Keratinocyte (primary cell): ENCODE results near the gene AGFG1.

Experiments
- EZH2 ChIP-seq: IDR thresholded peaks from one replicate; pipeline ENCODE4 v1.6.1; 2012; ENCODE audit warnings: inconsistent platforms, mild to moderate bottlenecking, low read length, moderate library complexity
- TF ChIP-seq, protein P1 (sequence below), 3 experiments: IDR thresholded peaks in 1 of 3; conservative IDR thresholded peaks in 1 of 3; optimal IDR thresholded peaks in 1 of 3; 2 replicates in 2 of 3; 3 replicates in 1 of 3; pipeline versions ENCODE3 to v1.5.1; 2011; ENCODE audit warnings: low read length in 3 of 3, mild to moderate bottlenecking in 3 of 3, moderate library complexity in 2 of 3, control low read depth in 1 of 3, inconsistent platforms in 1 of 3; ENCODE audit not compliant: insufficient read depth in 2 of 3; ENCODE audit errors: extremely low read depth in 1 of 3

DNA sequence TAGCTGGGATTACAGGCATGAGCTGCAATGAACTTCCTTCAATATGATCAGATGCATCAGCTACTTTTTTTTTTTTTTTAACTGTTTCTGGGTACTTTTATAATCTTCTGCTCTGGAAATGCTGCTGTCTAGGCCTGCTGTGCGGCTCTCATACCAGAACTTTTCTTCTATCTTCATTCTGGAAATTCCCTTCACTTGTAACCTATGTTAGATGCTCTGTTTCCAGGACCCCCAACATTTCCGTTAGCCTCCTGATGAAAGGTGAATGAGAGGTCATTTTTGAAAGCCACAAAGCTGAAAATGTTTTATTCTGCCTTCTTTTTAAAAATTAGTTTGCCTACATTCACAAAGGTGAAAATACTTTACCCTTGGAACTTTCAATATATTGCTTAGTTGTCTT, 8.6 kb downstream of the AGFG1 start:
- TF ChIP-seq, protein P1, sequence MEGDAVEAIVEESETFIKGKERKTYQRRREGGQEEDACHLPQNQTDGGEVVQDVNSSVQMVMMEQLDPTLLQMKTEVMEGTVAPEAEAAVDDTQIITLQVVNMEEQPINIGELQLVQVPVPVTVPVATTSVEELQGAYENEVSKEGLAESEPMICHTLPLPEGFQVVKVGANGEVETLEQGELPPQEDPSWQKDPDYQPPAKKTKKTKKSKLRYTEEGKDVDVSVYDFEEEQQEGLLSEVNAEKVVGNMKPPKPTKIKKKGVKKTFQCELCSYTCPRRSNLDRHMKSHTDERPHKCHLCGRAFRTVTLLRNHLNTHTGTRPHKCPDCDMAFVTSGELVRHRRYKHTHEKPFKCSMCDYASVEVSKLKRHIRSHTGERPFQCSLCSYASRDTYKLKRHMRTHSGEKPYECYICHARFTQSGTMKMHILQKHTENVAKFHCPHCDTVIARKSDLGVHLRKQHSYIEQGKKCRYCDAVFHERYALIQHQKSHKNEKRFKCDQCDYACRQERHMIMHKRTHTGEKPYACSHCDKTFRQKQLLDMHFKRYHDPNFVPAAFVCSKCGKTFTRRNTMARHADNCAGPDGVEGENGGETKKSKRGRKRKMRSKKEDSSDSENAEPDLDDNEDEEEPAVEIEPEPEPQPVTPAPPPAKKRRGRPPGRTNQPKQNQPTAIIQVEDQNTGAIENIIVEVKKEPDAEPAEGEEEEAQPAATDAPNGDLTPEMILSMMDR (optimal IDR thresholded peaks at IDR 0.05 in 1 of 3, IDR thresholded peaks at IDR 0.05 in 1 of 3, conservative IDR thresholded peaks at IDR 0.05 in 1 of 3; ENCODE audit: extremely low read depth in 1 of 3, insufficient read depth in 2 of 3, low read length in 3 of 3), result no peak
- TF ChIP-seq EZH2, result no peak
